Measurements from ENCODE around the gene SPIRE2. TPM values are rescaled to one million over a fixed set of nuclear protein-coding genes. Genes with fewer than 3 reads are reported as not detected.

Gene SPIRE2
- total RNA-seq, 1 donor from 2014 or later = 1.4 TPM

GRCh38 chr16:89884041-89884421, 55.8 kb downstream of the SPIRE2 start:
- DNase-seq (ENCODE audit: low spot score) = no peak
- TF ChIP-seq CTCF (IDR thresholded peaks at IDR 0.05) = no peak
- peaks cover 35% of the 10 kb centered on the region for H3K36me3 Mint-ChIP-seq (ENCODE audit: low read depth)
- no peaks in the 10 kb centered on the region for H3K27me3 Mint-ChIP-seq (ENCODE audit: low read depth)
- no peak overlapping the region for H3K27ac Mint-ChIP-seq (ENCODE audit: unreplicated experiment)
- no peaks in the 10 kb centered on the region for H3K4me1 Mint-ChIP-seq (ENCODE audit: low read depth)
- no peaks in the 10 kb centered on the region for H3K9me3 Mint-ChIP-seq (ENCODE audit: low read depth)
- no peak overlapping the region for H3K4me3 Mint-ChIP-seq (ENCODE audit: unreplicated experiment)

DNA sequence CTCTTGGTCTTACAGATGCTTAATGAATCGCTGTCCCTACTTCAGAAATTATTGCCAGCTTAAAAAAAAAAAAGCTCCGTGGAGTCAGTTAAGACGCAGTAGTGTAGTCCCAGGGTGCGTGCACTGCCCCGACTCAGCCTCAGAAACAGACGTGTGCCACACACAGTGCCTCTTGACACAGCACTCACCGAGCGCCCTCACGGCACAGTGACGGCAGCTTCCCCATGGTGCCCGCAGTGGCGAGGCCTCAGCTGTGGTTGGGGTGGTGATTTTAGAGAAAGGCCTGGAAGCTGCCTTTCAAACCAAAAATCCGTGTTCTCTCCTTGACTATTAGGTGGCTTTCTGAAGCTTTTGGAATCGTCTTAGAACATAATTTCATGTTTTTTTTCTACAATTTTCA, 59.0 kb downstream of the SPIRE2 start:
- H3K4me3 Mint-ChIP-seq (ENCODE audit: unreplicated experiment) = no peak overlapping the region

DNA sequence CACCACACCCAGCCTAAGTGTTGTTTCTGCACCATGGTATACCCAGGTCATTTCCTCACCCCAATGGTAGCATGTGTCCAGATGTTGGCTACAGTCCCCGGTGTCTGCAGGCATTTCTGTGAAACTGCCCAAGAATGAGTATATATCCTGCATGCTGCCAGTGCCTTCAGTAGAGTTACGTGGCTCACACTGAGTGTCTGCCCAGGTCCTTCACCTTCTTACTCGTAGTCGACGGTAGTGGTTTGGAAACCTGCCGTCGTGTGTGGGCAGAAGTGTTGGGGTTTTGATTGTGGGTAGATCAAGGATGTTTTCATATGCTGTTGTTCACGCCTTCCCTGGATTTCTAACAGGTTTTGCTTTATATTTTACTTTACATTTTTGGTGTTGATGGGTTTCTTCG, 61.9 kb downstream of the SPIRE2 start:
- Mint-ChIP-seq H3K36me3 (ENCODE audit: low read depth) (peaks cover 27% of the 10 kb centered on the region), H3K27me3 (ENCODE audit: low read depth) (no peaks in the 10 kb centered on the region), H3K9me3 (ENCODE audit: low read depth) (no peaks in the 10 kb centered on the region), H3K4me3 (ENCODE audit: unreplicated experiment) (no peak overlapping the region), H3K4me1 (ENCODE audit: low read depth) (no peaks in the 10 kb centered on the region), H3K27ac (ENCODE audit: unreplicated experiment) (no peak overlapping the region)
- no peak for DNase-seq (ENCODE audit: low spot score)
- TF ChIP-seq CTCF (IDR thresholded peaks at IDR 0.05) = no peak

More for the DNA sequence above, 59.0 kb downstream of the SPIRE2 start:
- no peak for DNase-seq (ENCODE audit: low spot score)
- H3K27me3 Mint-ChIP-seq (ENCODE audit: low read depth) = no peaks in the 10 kb centered on the region
- no peak for TF ChIP-seq CTCF (IDR thresholded peaks at IDR 0.05)
- no peaks in the 10 kb centered on the region for H3K4me1 Mint-ChIP-seq (ENCODE audit: low read depth)
- H3K36me3 Mint-ChIP-seq (ENCODE audit: low read depth) = peaks cover 39% of the 10 kb centered on the region
- H3K9me3 Mint-ChIP-seq (ENCODE audit: low read depth) = no peaks in the 10 kb centered on the region
- no peak overlapping the region for H3K27ac Mint-ChIP-seq (ENCODE audit: unreplicated experiment)

DNA sequence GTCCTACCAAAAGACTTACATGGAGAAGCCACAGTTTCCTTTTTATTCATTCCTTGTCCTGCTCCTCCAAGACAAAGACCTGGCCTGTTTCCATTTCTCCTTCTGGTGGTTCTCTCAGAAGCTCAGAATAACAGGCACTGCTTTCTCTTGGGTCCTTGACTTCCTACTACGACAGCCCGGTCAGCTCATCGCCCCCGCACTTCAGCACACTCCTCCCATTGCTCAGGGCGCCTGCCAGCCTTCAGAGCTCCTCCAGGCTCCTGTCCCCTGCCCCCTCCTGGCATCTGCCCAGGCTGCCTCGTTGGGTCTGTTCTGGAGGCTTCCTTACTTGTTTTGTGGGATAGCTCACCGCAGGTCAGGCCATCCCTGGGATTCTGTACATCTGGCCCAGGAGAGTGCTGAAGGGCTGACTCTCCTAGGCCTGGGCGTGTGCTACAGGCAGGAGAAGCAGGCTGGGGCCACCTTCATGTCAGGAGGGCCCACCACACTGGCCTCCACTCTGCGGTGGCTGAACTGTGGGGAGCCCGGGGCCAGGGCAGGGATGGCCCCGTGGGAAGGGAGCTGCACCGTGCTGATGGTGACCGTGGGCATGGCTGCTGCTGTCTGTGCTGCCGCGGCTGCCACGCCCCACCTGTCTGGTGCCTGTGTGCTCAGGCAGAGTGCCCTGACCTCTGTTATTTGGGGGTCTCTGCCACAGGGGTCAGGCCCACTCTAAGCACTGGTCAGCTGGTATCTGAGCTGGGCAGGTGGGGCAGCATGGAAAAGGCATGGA, 62.8 kb downstream of the SPIRE2 start:
- no peaks in the 10 kb centered on the region for H3K9me3 Mint-ChIP-seq (ENCODE audit: low read depth)
- no peak overlapping the region for H3K4me3 Mint-ChIP-seq (ENCODE audit: unreplicated experiment)
- DNase-seq (ENCODE audit: low spot score) = no peak
- TF ChIP-seq CTCF (IDR thresholded peaks at IDR 0.05) = no peak
- no peaks in the 10 kb centered on the region for H3K27me3 Mint-ChIP-seq (ENCODE audit: low read depth)
- H3K27ac Mint-ChIP-seq (ENCODE audit: unreplicated experiment) = peak overlapping the region; percentile 63
- H3K36me3 Mint-ChIP-seq (ENCODE audit: low read depth) = peaks cover 29% of the 10 kb centered on the region
- no peaks in the 10 kb centered on the region for H3K4me1 Mint-ChIP-seq (ENCODE audit: low read depth)

GRCh38 chr16:89892055-89892630, 63.9 kb downstream of the SPIRE2 start:
- Mint-ChIP-seq H3K27me3 (ENCODE audit: low read depth) (no peaks in the 10 kb centered on the region), H3K9me3 (ENCODE audit: low read depth) (no peaks in the 10 kb centered on the region), H3K4me1 (ENCODE audit: low read depth) (no peaks in the 10 kb centered on the region), H3K27ac (ENCODE audit: unreplicated experiment) (no peak overlapping the region), H3K4me3 (ENCODE audit: unreplicated experiment) (no peak overlapping the region), H3K36me3 (ENCODE audit: low read depth) (peaks cover 26% of the 10 kb centered on the region)
- TF ChIP-seq CTCF (IDR thresholded peaks at IDR 0.05) = no peak
- no peak for DNase-seq (ENCODE audit: low spot score)

All from chondrocyte (in vitro differentiated cells).